HG03521 (cell line): ENCODE measurements around the gene VPS26B.
"Not testable (repeated sequence)": the region's sequence is repeated elsewhere in the genome, so short reads cannot be mapped to it uniquely, and the experiment has no call there.

Experiments
- ATAC-seq: cut with Tn5 transposase; IDR thresholded peaks from one replicate; pipeline ENCODE4 v1.9.1; 2021; ENCODE audit warnings: mild to moderate bottlenecking, moderate library complexity; ENCODE audit not compliant: unreplicated experiment

The VPS26B gene

DNA sequence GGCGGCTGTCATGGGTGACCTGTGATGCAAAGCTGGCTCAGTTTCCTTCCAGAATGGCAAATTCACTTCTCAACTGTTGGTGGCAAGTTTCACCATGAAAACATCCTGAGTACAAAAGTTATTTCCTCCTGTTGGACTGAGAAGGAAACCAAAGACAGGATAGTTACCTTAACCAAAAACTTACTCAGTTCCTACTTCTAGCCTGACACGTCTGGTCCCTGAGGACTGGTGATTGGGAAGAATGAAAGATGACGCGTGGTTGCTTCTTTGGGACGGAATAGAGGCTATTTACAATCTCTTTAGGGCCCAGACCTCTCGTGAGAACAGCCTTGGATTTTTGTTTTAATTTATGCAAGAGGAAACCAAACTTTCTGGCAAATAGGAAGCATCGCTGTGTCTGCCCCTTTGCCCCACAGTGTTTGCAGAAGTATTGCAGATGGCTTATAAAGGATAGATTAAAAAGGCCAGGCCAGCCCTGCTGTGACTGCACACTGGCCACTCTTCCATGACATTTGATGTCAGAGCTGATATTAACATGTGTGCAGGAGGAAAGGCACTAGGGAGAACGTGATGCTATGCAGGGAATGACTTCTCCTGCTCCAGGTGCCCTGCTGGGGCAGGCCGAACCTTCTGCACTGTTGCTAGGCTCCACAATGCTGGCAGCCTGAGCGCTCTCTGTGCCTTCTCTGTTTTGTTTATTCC, 7.6 kb downstream of the VPS26B start:
- ATAC-seq: no peak

DNA sequence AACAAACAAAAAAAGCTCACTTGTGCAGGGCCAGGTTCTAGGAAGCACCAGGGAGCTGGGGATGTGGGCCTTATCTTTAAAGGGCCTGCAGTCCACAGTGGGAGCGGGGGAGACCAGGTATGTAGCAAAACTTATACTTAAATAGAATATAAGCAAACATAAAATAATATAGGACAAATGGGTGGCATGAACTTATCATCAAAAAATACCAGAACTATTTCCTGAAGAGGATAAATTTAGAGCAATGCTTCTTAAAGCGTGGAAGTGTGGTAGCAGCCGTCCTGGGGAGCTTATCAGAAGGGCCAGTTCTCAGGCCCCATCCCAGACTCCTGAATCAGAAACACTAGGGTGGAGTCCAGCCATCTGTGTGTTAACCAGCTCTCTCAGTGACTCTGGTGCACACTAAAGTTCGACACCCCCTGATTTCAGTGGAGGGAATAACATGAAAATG, 9.3 kb downstream of the VPS26B start:
- ATAC-seq: no peak

DNA sequence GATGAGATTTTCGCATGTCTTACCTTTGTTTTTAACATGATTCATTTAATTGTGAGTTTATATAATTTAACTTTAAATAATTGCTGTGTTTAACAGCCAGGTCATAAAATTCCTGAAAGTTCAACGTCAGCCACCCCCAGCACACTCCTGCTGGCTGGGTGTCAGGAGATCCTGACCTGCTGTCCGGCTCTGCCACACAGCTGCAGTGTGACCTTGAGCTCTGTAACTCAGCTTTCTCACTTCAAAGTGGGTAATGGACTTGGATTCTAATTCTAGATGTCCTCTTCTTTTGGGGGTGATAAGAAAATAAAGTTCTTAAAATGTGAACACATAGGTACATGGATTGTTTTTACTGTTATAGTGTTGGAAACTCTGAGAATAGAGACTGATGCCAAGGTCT, 10.9 kb downstream of the VPS26B start:
- ATAC-seq: no peak

GRCh38 chr11:134236834-134237556, 12.5 kb downstream of the VPS26B start:
- ATAC-seq: no peak

- no peak for ATAC-seq
Observed at GRCh38 chr11:134237557-134237922, 13.1 kb downstream of the VPS26B start.

DNA sequence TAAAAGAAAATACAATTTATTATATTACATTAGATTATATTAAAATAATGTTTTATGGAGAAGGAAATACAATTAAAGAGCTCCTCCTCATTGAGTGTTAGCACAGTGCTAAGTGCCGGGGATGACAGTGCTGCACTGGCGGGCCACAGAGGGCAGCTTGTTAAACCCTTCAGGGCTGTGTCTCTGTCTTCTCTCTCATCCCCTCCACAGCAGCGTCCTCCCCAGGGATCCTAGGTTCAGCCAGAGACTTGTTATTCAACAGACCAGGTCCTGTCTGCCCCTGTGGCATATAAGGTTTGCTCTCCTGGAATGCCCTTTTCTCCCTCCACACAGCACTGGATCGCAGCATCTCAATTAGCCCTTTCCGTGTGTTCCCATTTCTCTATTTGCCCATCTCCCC, 14.5 kb downstream of the VPS26B start:
- ATAC-seq: no peak

DNA sequence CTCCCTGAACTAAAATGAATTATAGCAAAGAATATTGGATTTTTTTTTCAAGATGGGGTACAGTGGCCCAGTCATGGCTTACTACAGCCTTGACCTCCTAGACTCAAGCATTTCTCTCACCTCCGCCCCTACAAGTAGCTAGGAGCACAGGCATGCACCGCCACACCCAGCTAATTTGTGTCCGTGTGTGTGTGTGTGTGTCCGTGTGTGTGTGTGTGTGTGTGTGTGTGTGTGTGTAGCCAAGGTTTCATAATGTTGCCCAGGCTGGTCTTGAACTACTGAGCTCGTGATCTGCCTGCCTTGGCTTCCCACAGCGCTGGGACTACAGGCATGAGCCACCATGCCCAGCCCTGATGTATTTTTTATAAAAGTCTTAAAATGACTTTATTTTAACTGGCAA, 16.1 kb downstream of the VPS26B start:
- no peak for ATAC-seq

GRCh38 chr11:134242376-134242775, 17.9 kb downstream of the VPS26B start:
- ATAC-seq: no peak

- no peak for ATAC-seq
Observed at GRCh38 chr11:134243913-134244312, 19.4 kb downstream of the VPS26B start.

DNA sequence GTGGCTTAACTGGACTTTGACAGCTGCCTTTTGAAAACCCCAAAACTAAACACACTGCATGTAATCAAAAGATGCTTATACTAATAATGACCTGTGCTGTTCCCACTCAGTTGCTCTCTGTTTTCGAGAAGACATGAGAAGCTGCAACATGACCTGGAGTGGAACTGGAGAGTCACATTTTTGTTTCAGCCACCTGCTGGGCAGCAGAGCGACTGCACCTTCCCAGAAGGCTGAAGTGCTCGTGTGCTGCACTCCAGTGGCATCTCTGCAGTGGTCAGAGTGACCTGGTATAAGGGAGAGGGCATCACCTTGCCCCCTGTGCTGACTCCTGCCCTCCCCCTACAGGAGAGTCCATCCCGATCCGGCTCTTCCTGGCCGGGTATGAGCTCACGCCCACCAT, 20.1 kb downstream of the VPS26B start:
- ATAC-seq: peak; percentile 76

- ATAC-seq: no peak
Observed at GRCh38 chr11:134245434-134245833, 21.0 kb downstream of the VPS26B start.

GRCh38 chr11:134246100-134246499, 21.6 kb downstream of the VPS26B start:
- no peak for ATAC-seq

- no peak for ATAC-seq
Observed at GRCh38 chr11:134246678-134247077, 22.2 kb downstream of the VPS26B start.

DNA sequence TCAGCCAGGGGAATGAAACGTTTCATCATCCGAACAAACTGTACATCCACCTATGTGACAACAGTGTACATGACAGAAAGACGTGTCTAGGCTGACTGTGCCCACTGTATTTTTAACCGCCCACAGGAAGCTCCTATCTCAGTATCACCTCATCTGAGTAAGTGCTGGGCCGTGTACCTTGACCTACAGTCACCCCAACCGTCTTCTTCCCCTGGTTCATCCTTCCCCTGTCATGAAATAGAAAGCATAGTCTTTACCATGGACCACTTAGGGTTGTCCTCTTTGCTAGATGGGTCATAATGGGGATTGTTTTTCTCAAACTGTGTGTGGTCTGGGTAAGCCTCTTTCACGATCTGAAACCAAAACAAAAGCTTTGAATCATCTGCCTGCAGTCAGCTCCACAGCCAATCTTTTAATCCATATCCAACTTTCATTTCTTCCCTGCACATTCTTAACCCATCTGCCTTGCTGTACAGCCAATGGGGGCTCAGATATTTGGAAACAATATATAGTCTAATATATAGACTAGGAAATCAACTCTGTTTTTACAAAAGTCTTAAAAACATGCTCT, 24.5 kb downstream of the VPS26B start:
- no peak for ATAC-seq

DNA sequence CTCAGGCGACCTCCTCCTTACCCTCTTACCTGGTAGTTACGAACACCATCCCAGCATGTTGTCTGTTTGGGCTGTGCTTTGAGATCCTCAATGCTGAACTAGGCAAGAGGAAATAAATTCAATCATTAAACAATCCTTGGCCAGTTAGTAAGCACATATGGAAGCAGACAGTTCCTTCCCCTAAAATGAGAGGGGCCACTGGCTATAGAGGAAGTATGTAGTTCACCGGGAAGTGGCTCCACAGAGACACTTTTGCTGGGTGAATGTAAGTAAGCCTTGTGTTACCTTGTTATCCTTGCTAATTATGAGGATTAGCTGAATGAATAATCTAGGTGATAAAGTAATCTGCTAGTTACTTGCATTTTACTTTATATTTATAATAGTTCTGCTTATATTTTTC, 25.8 kb downstream of the VPS26B start:
- ATAC-seq: no peak

- ATAC-seq: no peak
Observed at GRCh38 chr11:134250675-134251074, 26.2 kb downstream of the VPS26B start.

GRCh38 chr11:134252346-134253187, 28.1 kb downstream of the VPS26B start:
- peak; percentile 10 for ATAC-seq

GRCh38 chr11:134253188-134253993, 28.9 kb downstream of the VPS26B start, which contains the start of the genes ACAD8 and THYN1:
Gene ACAD8, plus strand, starts transcription at chr11:134253568. Its CDS starts 33 bp downstream, at chr11:134253601.
Gene THYN1, minus strand, starts transcription at chr11:134253352. Its CDS starts 470 bp downstream, at chr11:134252882.
- peak; percentile 99 for ATAC-seq

- no peak for ATAC-seq
Observed at GRCh38 chr11:134254433-134255183, 30.1 kb downstream of the VPS26B start.

- not testable (repeated sequence) for ATAC-seq
Observed at GRCh38 chr11:134255184-134255561, 30.7 kb downstream of the VPS26B start.
